CD4-positive, alpha-beta T cell treated with Interleukin-17A for 1 hour (primary cell): ENCODE results near the gene DXO.
"Not testable (repeated sequence)": the region's sequence is repeated elsewhere in the genome, so short reads cannot be mapped to it uniquely, and the experiment has no call there.

Experiments used
- DNase-seq: peaks from one replicate; pipeline ENCODE4 v3.0.0-alpha.2; 2020

Gene DXO

DNA sequence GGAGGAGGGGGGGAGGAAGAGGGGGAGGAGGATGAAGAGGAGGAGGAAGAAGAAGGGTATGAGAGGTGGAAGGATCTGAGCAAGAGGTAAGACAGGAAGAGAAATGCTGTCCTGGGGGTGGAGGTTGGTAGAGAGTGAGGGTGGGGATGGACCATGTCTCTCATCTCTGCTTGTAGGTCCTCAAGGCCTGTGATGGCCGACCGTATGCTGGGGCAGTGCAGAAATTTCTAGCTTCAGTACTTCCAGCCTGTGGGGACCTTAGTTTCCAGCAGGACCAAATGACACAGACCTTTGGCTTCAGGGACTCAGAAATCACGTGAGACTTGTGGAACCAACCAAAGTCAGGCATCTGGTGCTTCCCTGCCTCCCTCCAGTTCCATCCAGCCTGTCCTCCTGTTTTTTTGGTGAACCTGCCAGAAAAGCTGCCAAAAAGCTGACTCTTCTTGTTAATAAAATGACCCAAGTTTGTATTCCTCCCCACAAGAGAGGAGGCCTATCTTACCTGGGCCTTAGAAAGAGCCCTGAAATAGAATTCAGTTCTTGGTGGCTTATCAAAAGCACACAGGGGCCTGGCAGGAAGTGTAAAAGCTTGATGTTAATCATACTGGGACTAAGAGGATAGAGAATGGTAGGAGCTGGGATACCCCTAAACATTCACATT lies 7.4 kb upstream of the DXO start:
- DNase-seq, result no peak

DNA sequence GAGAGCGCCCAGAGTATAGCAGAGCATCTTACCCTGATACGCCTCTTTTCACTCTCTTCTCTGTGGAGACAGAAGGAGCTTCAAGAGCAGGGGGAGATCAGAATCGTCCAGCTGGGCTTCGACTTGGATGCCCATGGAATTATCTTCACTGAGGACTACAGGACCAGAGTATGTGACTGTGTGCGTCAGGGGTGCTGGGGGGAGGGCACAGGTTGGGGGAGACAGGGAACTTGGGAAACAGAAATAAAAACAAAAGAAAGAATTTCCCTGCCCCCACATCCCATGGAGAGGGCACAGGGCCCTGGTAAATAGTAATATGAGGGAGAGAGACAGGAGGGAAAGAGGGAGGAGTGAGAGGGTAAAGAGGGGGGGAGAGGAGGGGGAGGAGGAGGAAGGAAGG lies 6.9 kb upstream of the DXO start:
- DNase-seq, result no peak

DNA sequence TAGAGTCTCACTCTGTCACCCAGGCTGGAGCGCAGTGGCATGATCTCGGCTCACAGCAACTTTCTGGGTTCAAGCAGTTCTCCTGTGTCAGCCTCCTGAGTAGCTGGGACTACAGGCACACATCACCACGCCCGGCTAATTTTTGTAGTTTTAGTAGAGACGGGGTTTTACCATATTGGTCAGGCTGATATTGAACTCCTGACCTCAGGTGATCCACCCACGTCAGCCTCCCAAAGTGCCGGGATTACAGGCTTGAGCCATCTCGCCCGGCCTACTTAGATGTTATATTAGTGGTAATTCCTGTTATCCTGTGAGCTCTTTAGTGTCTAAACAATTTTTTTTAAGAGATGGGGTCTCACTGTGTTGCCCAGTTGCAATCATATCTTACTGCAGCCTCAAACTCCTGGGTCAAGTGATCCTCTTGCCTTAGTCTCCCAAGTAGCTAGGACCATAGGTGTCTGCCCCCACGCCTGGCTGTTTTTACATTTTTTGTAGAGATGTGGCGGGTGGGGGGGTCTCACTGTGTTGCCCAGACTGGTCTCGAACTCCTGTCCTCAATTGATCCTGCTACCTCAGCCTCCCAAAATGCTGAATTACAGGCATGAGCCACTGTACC lies 6.0 kb upstream of the DXO start:
- DNase-seq, result no peak

DNA sequence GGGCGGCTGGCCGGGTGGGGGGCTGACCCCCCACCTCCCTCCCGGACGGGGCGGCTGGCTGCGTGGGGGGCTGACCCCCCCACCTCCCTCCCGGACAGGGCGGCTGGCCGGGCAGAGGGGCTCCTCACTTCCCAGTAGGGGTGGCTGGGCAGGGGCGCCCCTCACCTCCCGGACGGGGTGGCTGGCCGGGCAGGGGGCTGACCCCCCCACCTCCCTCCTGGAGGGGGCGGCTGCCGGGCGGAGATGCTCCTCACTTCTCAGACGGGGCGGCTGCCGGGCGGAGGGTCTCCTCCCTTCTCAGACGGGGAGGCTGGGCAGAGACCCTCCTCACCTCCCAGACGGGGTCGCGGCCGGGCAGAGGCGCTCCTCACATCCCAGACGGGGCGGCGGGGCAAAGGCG lies 4.1 kb upstream of the DXO start:
- not testable (repeated sequence) for DNase-seq

DNA sequence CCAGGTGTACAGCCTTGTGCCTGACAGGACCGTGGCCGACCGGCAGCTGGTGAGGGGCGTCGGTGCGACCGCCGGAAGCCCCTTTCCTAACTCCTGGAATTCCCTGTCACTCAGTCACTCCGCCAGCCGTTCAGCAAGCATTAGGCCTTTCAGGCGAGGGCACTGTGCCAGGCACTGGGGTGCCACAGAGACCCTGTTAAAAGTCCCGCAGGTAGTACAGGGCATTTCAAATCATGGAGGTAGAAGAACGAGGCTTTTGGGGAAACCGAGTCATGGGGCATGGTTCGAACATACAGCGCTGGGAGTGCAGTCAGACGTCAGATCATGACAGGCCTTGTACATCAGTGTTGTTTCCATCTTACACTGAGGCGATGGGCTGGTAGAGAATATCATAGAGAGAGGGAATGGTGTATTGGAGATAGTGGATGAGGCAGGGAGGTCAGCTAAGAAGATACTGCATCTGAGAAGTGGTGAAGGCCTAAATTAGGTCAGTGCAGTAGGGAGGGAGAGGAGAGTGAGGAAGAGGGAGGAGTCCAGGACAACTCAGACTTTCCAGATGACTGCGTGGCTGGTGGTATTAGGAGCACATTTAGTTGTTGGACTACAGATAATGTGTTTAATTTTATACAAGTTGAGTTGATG lies 892 bp upstream of the DXO start:
- peak; percentile 28 for DNase-seq

DNA sequence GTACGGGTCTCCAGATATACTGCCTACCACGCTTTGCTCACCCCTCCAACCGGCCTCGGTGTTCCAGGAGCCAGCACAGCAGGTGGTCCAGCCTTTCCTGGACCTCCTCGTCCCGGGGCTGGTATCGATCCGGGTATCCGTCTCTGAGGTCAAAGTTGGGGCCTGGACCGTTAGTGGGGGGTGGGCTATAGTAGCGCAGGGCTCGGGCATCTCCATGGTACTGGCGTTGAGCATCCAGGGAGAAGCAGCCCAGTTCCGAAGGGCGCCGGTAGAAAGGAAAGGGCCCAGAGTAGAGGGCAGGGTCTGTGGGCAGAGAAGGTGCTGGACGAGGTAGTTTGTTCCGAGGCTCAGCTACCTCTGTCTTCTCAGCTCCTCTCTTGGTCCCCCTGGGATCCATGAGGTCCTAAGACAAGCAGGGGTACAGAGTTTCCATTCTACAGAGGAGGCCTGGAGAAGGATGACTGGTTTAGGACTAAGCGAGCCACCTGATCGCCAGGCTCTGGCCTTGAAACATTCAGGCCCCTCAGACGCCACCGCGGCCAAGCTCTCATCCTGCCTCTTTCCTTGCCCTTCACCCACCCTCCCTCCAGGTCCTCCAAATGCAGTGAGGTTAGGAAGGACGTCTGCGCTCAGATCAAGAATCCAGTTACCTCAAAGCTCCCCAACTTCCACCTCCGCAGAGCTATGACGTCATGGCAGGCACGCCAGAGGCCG lies 502 bp downstream of the DXO start:
- DNase-seq, result no peak

DNA sequence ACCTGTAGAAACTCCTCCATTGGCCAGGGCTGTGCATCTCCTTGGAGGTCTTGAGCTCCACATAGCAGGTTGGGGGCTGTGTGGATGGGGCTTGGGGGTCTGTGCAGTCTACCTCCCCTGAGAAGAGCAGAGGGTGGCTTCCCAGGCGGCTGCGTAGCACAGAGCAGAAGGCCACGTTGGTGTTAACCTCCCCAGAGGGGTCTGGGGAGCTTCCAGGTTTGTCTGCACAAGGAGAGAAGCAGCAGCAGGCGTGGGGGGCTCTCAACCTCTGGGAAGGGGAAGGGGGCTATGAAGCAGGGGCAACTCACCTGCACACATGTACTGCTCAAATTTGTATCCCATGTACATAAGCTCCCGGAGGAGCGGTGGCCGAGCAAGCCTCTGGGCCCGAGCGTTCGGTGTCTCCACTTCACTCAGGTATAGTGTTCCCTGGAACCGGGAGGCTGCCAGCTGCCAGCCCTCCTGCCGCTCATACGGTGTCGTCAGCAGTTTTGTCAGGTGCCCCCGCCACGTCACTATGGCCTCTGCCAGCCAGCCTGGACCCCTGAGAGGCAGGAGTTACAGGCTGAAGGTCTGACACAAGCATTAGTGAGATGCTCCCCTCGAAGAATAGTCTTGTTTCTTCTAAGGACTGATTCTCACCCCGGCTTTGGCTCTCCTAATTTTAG lies 1.2 kb downstream of the DXO start:
- no peak for DNase-seq

DNA sequence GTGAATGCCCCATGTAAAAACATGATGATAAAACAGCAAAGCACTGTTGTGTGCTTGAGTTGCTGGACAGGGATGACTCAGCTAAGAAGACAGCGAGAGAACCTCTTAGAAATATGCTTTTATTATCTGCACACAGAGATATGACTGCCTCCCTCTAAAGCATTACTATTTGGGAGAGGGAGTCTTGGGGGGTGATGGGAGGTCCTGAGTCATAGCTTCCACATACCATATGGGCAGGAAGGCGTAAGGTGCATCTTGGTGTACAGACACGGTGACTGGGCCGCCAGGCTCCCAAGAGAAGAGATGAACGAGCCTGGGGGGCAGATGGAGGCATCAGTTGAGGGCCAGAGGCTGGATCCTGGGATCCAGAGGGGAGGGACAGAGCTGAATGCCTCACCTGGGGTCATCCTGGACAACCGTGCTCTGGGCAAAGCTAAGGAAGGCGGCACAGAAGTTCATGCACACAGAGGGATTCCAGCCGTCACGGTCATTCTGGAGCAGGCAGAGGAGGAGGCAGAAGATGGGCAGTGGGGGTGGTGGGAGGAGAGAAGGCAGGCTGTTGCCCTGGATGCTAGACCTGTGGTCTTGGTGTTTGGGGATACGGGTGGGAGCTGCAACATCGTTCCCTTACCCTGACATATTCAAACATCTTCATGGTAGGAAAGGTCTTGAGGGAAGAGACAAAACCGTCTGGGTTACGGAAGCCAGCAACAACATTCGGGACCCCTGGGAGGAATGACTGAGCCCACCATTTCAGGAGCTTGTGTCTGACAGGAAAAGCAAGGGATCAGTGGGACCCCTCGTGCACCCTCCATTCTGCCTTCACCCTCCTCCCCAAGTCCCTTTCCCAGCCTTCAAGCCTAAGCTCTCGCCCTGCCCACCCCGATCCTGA lies 2.0 kb downstream of the DXO start:
- no peak for DNase-seq

DNA sequence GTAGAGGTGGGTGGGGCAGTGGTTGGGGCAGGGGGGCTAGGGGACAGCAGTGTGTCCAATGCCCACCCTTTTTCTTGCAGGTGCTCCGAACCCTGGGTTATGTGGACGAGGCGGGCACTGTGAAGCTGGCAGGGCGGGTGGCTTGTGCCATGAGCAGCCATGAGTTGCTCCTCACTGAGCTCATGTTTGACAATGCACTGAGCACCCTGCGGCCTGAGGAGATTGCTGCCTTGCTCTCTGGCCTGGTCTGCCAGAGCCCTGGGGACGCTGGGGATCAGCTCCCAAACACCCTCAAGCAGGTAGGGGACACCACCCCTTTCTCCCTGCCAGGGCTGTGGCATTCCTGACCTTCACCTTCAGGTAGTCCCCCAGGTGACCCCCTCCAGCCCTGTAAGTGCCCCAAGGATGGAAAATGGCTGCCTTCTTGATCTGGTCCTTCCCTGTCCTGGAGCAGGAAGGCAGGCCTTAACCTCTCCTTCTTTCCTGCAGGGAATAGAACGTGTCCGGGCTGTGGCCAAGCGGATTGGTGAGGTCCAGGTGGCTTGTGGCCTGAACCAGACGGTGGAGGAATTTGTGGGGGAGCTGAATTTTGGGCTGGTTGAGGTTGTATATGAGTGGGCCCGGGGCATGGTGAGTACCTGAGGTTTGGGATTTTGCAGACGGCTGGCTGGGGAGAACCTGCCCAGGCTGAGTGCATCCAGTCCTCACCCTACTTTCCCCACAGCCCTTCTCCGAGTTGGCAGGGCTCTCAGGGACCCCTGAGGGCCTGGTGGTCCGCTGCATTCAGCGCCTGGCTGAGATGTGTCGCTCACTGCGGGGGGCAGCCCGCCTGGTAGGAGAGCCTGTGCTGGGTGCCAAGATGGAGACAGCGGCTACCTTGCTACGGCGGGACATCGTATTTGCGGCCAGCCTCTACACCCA lies 2.9 kb downstream of the DXO start:
- DNase-seq, result no peak

DNA sequence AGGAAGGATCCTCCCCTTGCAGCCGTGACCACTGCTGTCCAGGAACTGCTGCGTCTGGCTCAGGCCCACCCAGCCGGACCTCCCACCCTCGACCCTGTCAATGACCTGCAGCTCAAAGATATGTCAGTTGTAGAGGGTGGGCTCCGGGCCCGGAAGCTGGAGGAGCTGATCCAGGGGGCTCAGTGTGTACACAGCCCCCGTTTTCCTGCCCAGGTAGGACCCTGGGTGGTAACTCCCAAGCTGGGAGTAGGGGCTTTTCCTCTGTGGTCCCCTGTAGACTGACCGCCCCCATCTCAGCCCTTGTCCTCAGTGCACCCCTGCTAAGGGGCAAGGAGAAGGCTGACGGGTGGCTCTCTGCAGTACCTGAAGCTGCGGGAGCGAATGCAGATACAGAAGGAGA lies 3.6 kb downstream of the DXO start:
- DNase-seq, result no peak

DNA sequence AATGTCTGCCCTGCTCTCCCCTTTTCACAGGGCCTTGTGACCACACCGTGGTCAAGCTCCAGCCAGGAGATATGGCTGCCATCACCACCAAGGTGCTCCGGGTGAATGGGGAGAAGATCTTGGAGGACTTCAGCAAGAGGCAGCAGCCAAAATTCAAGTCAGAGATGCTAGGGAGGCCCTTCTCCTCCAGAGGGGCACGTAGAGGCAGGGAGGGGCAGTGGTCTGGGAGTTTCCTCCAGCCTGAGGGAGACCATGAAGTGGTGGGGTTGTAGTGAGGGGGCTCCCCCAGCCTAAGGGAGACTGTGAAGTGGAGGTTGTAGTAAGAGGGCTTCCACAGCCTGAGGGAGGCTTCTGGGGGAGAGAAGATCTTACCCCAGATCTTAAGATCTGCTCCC lies 4.0 kb downstream of the DXO start:
- no peak for DNase-seq

DNA sequence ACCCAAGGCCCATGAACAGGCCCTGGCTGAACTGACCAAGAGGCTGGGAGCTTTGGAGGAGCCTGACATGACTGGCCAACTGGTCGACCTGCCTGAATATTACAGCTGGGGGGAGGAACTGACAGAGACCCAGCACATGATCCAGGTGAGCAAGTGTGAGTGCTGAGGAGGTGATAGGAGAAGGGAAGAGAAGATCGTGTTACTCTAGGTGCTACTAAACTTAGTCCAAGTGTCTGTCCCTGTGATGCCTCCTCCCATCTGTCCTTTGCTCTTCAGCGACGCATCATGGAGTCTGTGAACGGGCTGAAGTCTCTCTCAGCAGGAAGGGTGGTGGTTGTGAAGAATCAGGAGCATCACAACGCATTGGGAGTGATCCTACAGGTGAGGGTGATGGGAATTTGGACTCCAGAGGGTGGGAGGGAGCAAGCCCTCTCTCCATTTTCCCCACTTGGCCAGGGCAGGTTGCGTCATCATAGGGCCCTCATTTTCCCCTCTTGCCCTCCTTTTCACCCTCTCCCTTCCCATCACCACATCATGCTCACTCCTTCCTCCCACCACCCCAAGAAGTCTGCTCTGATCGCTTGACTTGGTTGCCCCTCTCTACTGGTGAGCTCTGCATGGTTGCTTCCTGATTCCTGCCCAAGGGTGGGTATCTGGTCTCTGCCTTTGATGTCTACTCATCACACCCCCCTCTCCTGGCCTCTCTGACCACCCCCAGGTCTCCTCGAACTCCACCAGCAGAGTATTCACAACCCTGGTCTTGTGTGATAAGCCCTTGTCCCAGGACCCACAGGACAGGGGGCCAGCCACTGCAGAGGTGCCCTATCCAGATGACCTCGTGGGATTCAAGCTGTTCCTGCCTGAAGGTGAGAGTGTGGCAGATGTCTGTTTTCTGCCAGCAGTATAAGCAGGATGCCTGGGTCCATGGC lies 4.7 kb downstream of the DXO start:
- DNase-seq, result no peak

DNA sequence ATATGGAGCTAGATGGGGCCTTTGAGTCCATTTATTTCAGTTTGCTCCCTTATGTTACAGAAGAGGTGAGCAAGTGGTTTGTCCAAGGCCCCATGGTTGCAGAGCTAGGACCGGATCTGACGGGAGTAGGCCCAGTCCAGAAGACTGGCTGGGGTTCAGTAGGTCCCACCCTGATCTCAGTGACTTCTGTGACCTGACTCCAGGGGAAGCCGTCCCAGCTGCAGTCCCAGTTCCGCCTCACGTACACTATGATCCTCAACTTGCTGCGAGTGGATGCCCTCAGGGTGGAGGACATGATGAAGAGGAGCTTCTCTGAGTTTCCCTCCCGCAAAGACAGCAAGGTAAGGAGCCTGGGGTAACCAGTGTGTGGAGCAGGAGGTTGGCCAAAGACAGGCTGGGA lies 5.4 kb downstream of the DXO start:
- DNase-seq, result no peak

DNA sequence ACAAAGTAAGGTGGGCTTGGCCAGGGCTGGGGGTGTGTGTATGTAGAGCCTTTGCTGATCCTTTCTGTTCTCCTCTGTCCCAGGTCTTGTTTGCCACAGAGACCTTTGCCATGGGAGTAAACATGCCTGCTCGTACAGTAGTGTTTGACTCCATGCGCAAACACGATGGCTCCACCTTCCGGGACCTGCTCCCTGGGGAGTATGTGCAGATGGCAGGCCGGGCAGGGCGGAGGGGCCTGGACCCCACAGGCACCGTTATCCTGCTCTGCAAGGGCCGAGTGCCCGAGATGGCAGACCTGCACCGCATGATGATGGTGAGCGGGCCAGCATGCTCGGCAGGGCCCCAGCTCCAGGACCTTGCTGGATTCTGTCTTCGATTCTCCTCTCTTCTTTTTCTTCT lies 6.2 kb downstream of the DXO start:
- DNase-seq, result no peak

DNA sequence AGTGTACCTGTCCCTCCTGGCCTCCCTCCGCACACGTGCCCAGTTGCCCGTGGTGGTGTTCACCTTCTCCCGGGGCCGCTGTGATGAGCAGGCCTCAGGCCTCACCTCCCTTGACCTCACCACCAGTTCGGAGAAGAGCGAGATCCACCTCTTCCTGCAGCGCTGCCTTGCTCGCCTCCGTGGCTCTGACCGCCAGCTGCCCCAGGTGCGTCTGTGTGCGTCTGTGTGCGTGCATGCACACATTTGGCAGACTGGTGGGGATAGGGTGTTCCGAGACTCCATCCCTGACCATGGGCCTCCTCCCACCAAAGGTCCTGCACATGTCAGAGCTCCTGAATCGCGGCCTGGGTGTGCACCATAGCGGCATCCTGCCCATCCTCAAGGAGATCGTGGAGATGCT lies 8.0 kb downstream of the DXO start:
- no peak for DNase-seq

DNA sequence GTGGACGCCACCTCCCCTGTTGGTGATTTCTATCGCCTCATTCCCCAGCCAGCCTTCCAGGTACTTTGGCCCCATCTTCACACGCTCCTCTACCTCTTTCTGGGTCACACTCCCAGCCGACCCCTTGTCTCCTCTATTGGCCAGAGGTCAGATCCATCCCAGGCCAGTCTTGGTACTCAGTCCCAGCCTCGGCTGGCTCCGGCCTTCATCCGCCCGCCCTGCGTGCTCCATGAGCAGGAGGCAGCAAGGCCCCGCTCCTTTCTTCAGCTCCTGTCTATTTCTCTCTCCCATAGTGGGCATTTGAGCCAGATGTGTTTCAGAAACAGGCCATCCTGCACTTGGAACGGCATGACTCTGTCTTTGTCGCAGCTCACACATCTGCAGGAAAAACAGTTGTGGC lies 10.3 kb downstream of the DXO start:
- no peak for DNase-seq

DNA sequence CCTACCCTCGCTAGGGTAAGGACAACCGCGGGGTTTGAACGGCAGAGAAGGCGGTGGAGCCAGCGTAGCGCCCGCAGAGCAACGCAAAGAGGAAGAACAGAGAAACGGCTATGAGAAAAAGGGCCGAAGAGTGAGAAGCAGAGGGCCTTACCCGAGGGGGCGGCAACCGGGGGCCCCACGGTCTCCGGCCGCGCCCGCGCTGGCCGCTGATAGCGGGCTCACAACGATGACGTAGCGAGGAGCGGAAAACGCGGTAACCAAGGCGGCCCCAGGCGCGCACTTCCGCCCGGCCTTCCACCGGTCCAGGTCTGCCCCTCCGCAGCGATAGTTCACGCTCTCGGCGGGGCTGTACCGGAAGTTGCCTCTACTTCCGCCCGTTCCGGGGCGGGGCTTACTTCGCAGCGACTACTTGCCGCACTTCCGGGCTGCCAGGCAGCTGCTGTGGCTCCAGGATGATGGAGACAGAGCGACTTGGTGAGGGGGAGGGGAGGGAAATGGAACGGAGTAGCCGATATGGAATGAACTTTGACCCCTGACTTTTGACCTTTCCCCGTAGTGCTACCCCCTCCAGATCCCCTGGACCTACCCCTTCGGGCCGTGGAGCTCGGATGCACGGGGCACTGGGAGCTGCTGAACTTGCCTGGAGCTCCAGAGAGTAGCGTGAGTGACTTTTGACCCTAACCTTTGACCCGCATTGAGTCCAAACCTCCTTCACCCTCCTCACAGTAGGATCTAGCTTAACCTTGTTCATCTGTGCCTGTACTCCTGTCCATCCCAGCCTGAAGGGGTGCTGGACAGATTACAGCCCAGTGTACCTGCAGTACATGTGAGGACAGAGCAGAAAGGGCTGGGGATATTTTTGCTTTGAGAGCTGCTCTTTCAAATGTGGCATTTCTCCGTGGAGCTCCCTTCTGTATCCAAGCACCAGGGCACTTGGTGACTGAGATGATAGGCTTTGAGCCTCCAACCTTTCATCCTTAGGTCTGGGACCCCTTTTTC lies 12.9 kb downstream of the DXO start, which contains the start of the genes NELFE and SKIC2:
Gene NELFE (minus strand): TSS at position 231 of the 999 bp plus-strand sequence. CDS start 525 bp downstream, outside the sequence.
Gene SKIC2 (plus strand): TSS at position 435 of the 999 bp plus-strand sequence. CDS start 18 bp downstream, at position 453.
- peak; percentile 99 for DNase-seq

DNA sequence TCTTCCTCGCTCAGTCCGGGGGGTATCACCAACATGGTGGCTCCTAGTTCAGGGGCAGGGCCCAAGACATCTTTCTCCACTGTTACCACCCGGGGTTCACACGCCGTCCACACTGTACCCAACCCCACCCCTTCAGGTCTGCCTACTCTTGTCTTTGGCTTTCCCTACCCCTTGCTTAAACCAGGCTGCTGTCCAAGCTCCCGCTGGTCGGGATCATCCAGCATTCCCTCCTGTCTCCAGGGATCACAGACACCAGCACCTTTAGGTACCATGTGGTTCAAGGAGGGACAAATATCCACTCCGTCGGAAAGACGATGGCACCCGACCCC lies 13.6 kb downstream of the DXO start:
- DNase-seq, result no peak

DNA sequence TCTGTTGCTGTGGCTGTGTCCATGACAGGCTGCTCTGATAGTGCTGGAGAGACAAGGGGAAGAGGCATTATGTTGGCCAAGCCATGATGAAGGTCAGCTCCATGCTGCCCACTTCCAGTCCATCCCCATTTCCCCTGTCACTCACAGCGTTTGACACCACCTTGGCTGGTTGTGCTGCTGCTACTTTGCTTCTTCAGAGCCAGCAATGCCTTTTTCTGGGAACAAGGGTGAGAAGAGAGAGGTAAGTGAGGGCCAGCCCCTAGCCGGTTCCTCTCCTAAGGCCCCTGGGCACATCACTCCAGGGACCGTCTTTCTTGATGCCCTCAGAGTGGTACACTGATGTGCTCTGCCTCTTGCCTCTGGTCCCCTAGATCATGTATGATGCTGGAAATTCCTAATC lies 15.1 kb downstream of the DXO start:
- DNase-seq, result no peak
